OCI-LY7 (cell line): ENCODE data around the gene MYO18B. TPM values are rescaled to one million over a fixed set of nuclear protein-coding genes. Genes with fewer than 3 reads are reported as not detected.

ENCODE experiments used
- BruUV-seq: library from RNA; stranded (reverse); fragments of 400-500 nt; replicated peaks from 2 replicates; lab custom pipeline; 2021; lab: Mats Ljungman, UMichigan
- CTCF ChIA-PET: fragments of 300-600 bp; sonication (Branson Sonifier 250); formaldehyde crosslinking; loops from one replicate; lab custom pipeline; 2022; ENCODE audit warnings: antibody characterized with exemption; ENCODE audit not compliant: unreplicated experiment; lab: Charles Lee
- POLR2A ChIA-PET: fragments of 300-600 bp; sonication (Branson Sonifier 250); formaldehyde crosslinking; loops from one replicate; lab custom pipeline; 2022; ENCODE audit warnings: antibody characterized with exemption; lab: Charles Lee
- DNase-seq: peaks from one replicate; pipeline ENCODE4 v3.0.0-alpha.2; 2015; ENCODE audit warnings: low spot score
- H2AFZ ChIP-seq: fragments of 200-600 bp; sonication (generic), shearing (Covaris generic); 2 replicates; pipeline ENCODE4 v1.6.1; 2014; ENCODE audit warnings: mild to moderate bottlenecking, antibody characterized with exemption, low read length, moderate library complexity
- H3K27ac ChIP-seq: fragments of 200-600 bp; sonication (generic); 2 replicates; pipeline ENCODE4 v1.5.1; 2014; ENCODE audit warnings: mixed run types, low read depth, mild to moderate bottlenecking, moderate library complexity, low read length, inconsistent platforms; ENCODE audit not compliant: poor library complexity, severe bottlenecking
- H3K36me3 ChIP-seq: fragments of 200-600 bp; sonication (generic); 2 replicates; pipeline ENCODE4 v1.6.1; 2014; ENCODE audit warnings: mild to moderate bottlenecking, antibody characterized with exemption, low read length, moderate library complexity, mixed read lengths; ENCODE audit not compliant: insufficient read depth
- H3K4me1 ChIP-seq: fragments of 200-600 bp; sonication (generic); 2 replicates; pipeline ENCODE4 v1.5.1; 2014; ENCODE audit warnings: mild to moderate bottlenecking, low read length; ENCODE audit not compliant: insufficient read depth, poor library complexity, severe bottlenecking
- H3K4me2 ChIP-seq: fragments of 200-600 bp; sonication (generic); 2 replicates; pipeline ENCODE4 v1.6.1; 2014; ENCODE audit warnings: mild to moderate bottlenecking, low read length
- H3K4me3 ChIP-seq: fragments of 200-600 bp; sonication (generic); 2 replicates; pipeline ENCODE4 v1.5.1; 2014; ENCODE audit warnings: mild to moderate bottlenecking, low read depth, low read length; ENCODE audit not compliant: poor library complexity, severe bottlenecking
- H3K79me2 ChIP-seq: fragments of 200-600 bp; sonication (generic); 2 replicates; pipeline ENCODE4 v1.6.1; 2016; ENCODE audit warnings: low read depth, mild to moderate bottlenecking, low read length, moderate library complexity, mixed read lengths; ENCODE audit not compliant: insufficient read depth
- H3K9me2 ChIP-seq: fragments of 200-600 bp; sonication (generic); 2 replicates; pipeline ENCODE4 v1.6.1; 2016; ENCODE audit warnings: mild to moderate bottlenecking, low read length, mixed read lengths; ENCODE audit not compliant: insufficient read depth
- H3K9me3 ChIP-seq: fragments of 200-600 bp; sonication (generic); 2 replicates; pipeline ENCODE4 v1.6.1; 2014; ENCODE audit warnings: mild to moderate bottlenecking, mixed run types, low read length, mixed read lengths
- H4K20me1 ChIP-seq: fragments of 200-600 bp; sonication (generic); 2 replicates; pipeline ENCODE4 v1.6.1; 2014; ENCODE audit warnings: mild to moderate bottlenecking, antibody characterized with exemption, low read length, moderate library complexity, mixed read lengths; ENCODE audit not compliant: insufficient read depth
- EZH2phosphoT487 ChIP-seq: fragments of 200-600 bp; sonication (generic); IDR thresholded peaks from 2 replicates; pipeline ENCODE4 v1.6.1; 2018; ENCODE audit warnings: low read depth, borderline replicate concordance, mild to moderate bottlenecking, mixed run types, antibody characterized with exemption, low read length, moderate library complexity, mixed read lengths
- intact Hi-C: fragments of 100-400 bp; cut with micrococcal nuclease; formaldehyde crosslinking; loops from one replicate; pipeline ENCODE4 v1.10.0; 2022; ENCODE audit not compliant: unreplicated experiment
- total RNA-seq, 2 experiments: library from RNA; depleted of rRNA in 1 of 2; stranded (reverse); fragments of >200 nt in 1 of 2; shearing (Covaris generic) in 1 of 2; gene quantifications; 2 replicates each; pipeline ENCODE4 v1.2.3, GENCODE V29; 2014 to 2022
- TF ChIP-seq, protein P1 (sequence below): fragments of 200-600 bp; sonication (generic); conservative IDR thresholded peaks from 2 replicates; pipeline ENCODE4 v1.5.1; 2014; ENCODE audit warnings: mild to moderate bottlenecking, antibody characterized with exemption, low read length, moderate library complexity, mixed read lengths

Gene MYO18B
- total RNA-seq, 2 experiments from 2014 or later = not detected

DNA sequence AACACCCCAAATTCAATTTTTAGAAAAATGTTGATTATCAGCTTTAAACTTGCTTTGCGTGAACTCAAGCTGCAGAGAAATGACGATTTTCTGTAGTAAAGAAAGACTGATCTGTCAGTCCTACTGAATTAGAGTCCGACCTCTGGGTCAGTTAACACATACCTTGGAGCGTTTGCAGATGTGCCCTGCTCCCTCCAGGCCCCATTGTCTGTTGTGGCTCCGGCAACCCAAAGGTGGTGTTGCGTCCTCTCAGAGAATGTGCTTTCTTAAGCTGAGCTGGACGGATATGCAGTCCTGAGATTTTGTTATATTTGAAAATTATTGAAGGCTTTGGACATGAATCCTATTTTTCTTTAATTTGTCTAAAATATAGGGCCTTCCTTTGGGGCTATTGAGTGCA is 31.5 kb upstream of the MYO18B start:
- no peak overlapping the region for H3K27ac ChIP-seq
- CTCF ChIA-PET = no interaction called here
- no TSS peak for BruUV-seq

DNA sequence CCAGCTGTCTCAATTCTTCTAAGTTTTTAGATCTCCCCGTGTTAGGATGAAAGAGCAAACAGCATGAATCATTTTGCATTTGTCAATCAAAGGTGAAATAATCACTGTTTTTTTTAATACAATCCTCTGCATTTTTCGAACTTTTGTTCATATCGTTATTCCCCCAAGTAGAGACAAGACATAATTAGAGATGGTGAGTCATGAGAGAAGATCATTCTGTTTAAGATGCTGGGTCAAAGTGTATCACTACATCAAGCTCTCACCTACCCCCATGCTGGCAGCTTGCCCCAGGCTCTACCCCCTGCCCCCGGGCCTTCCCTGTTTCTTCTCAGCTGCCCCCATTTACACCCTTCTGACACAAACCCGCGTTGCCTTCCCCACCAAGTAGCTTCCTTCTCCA is 30.5 kb upstream of the MYO18B start:
- no TSS peak for BruUV-seq

More for the DNA sequence above, 31.5 kb upstream of the MYO18B start:
- Histone ChIP-seq H3K9me3 (no peaks in the 10 kb centered on the region), H3K4me2 (no peak overlapping the region), H3K4me1 (no peaks in the 10 kb centered on the region), H3K9me2 (no peaks in the 10 kb centered on the region), H3K36me3 (peaks cover 22% of the 10 kb centered on the region; the same call in 1 of the 2 replicates), H4K20me1 (no peaks in the 10 kb centered on the region), H3K4me3 (no peak overlapping the region), H3K79me2 (no peaks in the 10 kb centered on the region), H2AFZ (no peak overlapping the region)
- intact Hi-C loops = no loop called here
- DNase-seq = no peak
- POLR2A ChIA-PET = interaction anchor here (0.6 to 0.7 kb wide), 2 partner anchors 119 to 873 kb away, joined by 3 read pairs; no protein-coding TSS in a partner anchor
- no peak for TF ChIP-seq EZH2phosphoT487
- TF ChIP-seq, protein P1, sequence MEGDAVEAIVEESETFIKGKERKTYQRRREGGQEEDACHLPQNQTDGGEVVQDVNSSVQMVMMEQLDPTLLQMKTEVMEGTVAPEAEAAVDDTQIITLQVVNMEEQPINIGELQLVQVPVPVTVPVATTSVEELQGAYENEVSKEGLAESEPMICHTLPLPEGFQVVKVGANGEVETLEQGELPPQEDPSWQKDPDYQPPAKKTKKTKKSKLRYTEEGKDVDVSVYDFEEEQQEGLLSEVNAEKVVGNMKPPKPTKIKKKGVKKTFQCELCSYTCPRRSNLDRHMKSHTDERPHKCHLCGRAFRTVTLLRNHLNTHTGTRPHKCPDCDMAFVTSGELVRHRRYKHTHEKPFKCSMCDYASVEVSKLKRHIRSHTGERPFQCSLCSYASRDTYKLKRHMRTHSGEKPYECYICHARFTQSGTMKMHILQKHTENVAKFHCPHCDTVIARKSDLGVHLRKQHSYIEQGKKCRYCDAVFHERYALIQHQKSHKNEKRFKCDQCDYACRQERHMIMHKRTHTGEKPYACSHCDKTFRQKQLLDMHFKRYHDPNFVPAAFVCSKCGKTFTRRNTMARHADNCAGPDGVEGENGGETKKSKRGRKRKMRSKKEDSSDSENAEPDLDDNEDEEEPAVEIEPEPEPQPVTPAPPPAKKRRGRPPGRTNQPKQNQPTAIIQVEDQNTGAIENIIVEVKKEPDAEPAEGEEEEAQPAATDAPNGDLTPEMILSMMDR = no peak

More for the DNA sequence above, 30.5 kb upstream of the MYO18B start:
- no peak for DNase-seq
- Histone ChIP-seq H3K9me2 (no peaks in the 10 kb centered on the region), H3K36me3 (peaks cover 22% of the 10 kb centered on the region; the same call in 1 of the 2 replicates), H3K27ac (no peak overlapping the region), H3K4me3 (no peak overlapping the region), H3K79me2 (no peaks in the 10 kb centered on the region), H2AFZ (no peak overlapping the region), H3K4me2 (no peak overlapping the region), H4K20me1 (no peaks in the 10 kb centered on the region), H3K4me1 (no peaks in the 10 kb centered on the region), H3K9me3 (no peaks in the 10 kb centered on the region)
- TF ChIP-seq, protein P1 = no peak
- TF ChIP-seq EZH2phosphoT487 = no peak
- ChIA-PET POLR2A (no interaction called here), CTCF (no interaction called here)
- intact Hi-C loops = no loop called here
